Astrocyte (in vitro differentiated cells and primary cell): ENCODE measurements around the gene STRA8.

Experiments
- EZH2 ChIP-seq: IDR thresholded peaks from 2 replicates; pipeline ENCODE4 v1.6.1; 2012; ENCODE audit warnings: mild to moderate bottlenecking, low read length, inconsistent platforms; ENCODE audit not compliant: insufficient read depth
- TF ChIP-seq, protein P1 (sequence below): IDR thresholded peaks from 2 replicates; pipeline ENCODE4 v1.5.1; 2011; ENCODE audit warnings: low read depth, mild to moderate bottlenecking, inconsistent platforms, low read length, moderate library complexity; ENCODE audit not compliant: insufficient read depth

- TF ChIP-seq, protein P1, sequence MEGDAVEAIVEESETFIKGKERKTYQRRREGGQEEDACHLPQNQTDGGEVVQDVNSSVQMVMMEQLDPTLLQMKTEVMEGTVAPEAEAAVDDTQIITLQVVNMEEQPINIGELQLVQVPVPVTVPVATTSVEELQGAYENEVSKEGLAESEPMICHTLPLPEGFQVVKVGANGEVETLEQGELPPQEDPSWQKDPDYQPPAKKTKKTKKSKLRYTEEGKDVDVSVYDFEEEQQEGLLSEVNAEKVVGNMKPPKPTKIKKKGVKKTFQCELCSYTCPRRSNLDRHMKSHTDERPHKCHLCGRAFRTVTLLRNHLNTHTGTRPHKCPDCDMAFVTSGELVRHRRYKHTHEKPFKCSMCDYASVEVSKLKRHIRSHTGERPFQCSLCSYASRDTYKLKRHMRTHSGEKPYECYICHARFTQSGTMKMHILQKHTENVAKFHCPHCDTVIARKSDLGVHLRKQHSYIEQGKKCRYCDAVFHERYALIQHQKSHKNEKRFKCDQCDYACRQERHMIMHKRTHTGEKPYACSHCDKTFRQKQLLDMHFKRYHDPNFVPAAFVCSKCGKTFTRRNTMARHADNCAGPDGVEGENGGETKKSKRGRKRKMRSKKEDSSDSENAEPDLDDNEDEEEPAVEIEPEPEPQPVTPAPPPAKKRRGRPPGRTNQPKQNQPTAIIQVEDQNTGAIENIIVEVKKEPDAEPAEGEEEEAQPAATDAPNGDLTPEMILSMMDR = no peak
- no peak for TF ChIP-seq EZH2
These were observed 1.1 kb downstream of the STRA8 start for GRCh38 chr7:135234727-135235126.
